ENCODE results near the gene FBXL12.
A peak's percentile ranks its signal among the peaks of the same experiment; 100 is the strongest.

Gene FBXL12, protein sequence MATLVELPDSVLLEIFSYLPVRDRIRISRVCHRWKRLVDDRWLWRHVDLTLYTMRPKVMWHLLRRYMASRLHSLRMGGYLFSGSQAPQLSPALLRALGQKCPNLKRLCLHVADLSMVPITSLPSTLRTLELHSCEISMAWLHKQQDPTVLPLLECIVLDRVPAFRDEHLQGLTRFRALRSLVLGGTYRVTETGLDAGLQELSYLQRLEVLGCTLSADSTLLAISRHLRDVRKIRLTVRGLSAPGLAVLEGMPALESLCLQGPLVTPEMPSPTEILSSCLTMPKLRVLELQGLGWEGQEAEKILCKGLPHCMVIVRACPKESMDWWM

DNA sequence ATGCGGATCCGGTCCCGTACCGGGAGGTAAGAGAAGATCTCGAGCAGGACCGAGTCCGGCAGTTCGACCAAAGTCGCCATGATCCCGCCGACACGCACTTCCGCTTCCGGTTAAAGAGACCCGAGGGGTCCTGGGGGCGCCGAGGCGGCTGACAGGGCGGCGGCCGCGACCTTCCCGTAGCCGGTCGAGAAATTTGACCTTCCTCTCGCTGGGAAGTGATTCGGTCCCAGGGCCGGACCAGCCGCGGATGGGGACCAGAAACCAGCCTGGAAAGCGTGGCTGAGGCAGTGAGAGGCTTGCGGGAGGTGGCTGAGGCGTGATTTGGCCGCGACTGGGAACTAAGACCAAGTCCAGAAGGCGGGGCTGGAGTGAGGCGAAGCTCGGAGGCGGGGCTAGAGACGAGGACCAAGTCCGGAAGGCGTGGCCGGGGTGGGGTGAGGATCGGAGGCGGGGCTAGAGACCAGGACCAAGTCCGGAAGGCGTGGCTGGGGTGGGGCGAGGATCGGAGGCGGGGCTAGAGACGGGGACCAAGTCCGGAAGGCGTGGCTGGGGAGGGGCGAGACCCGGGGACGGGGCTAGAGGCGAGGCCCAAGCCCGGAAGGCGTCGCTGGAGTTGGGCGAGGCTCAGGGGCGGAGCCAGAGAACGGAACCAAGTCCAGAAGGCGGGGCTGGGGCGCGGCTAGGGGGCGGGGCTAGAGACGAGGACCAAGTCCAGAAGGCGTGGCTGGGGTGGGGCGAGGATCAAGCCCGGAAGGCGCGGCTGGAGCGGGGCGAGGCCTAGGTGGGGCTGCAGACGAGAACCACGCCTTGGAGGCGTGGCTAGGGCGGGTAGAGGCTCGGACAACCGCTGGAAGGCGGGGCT is at the start of gene FBXL12:
FBXL12 (minus strand) TSS at position 346 of the 862 bp plus-strand sequence; CDS start at position 80, 266 bp downstream.
- H3K27ac Mint-ChIP-seq, result peak within 1 kb of the TSS; percentile 84
- H3K27me3 Mint-ChIP-seq, result no peaks in the 10 kb centered on the region
- H3K4me1 Mint-ChIP-seq, result peaks cover 3% of the 10 kb centered on the region
- H3K36me3 Mint-ChIP-seq, result peaks cover 12% of the 10 kb centered on the region
- ATAC-seq (ENCODE audit: low read depth) (peak; percentile 81), DNase-seq (ENCODE audit: low spot score in 2 of 2) (peak; percentile 99 to 100)
- peaks cover 8% of the 10 kb centered on the region for H3K9me3 Mint-ChIP-seq
- peak within 1 kb of the TSS; percentile 85 for H3K4me3 Mint-ChIP-seq

DNA sequence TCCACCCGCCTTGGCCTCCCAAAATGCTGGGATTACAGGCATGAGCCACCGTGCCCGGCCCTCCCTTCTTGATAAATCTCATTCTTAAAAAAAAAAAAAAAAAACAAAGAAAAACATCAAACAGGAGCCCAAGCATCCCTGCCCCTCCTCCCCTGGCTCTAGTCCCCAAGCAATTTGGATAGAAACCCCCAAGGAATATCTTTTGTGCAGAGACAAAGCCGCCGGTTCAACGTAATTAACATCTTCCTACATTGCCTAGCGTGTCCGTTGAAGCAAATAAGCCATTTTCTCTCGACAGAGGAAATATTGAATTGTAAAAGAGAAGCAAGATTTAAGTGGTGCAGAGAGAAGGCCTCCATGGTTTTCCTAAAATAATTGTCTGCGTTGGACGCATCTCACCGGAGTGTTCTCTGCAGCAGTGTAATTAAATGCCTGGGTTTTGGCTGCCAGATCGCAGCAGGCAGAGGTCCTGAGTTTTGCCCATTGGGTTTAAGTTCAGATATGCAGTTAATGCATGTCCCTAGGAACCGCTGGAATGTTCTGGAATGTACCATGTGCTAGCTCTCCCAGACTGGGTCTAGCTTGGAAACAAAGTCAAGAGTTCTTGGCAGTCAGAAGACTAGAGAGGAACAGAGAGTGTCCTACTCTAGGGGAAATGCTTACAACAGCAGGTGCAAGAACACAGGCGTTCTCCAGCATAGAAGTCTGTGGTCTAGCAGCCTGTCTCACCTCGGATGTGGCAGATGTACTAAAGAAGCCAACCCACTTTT is 47.0 kb upstream of the FBXL12 start:
- no peaks in the 10 kb centered on the region for H3K4me1 Mint-ChIP-seq
- no peak overlapping the region for H3K27ac Mint-ChIP-seq
- no peak overlapping the region for H3K4me3 Mint-ChIP-seq

GRCh38 chr19:9863759-9864158 is 44.9 kb upstream of the FBXL12 start:
- ATAC-seq (ENCODE audit: low read depth) (no peak), DNase-seq (ENCODE audit: low spot score in 2 of 2) (no peak)
- Mint-ChIP-seq H3K4me3 (no peak overlapping the region), H3K36me3 (no peaks in the 10 kb centered on the region), H3K4me1 (no peaks in the 10 kb centered on the region), H3K27me3 (peaks cover 3% of the 10 kb centered on the region), H3K9me3 (no peaks in the 10 kb centered on the region), H3K27ac (no peak overlapping the region)

More for the DNA sequence above, 47.0 kb upstream of the FBXL12 start:
- Mint-ChIP-seq H3K27me3 (peaks cover 2% of the 10 kb centered on the region), H3K36me3 (no peaks in the 10 kb centered on the region), H3K9me3 (no peaks in the 10 kb centered on the region)
- DNase-seq (ENCODE audit: low spot score in 2 of 2), result no peak
- no peak for ATAC-seq (ENCODE audit: low read depth)

DNA sequence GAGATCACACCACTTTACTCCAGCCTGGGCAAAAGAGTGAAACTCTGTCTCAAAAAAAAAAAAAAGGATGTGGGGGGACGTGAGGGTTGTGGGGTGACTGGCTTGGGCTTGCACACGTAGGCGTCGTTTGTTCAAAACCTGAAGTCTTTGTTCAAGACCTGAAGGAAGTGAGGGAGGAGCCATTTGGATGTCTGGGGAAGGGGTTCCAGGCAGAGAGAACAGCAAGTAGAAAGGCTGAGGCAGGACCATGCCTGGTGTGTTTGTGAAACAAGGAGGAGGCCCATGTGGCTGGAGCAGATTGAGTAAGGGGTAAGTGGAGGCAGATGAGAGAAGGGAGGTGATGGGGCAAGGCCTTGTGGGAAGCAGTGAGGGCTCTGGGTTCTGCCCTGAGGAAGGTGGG is 44.1 kb upstream of the FBXL12 start:
- H3K36me3 Mint-ChIP-seq, result peaks cover 1% of the 10 kb centered on the region
- DNase-seq (ENCODE audit: low spot score in 2 of 2) (no peak), ATAC-seq (ENCODE audit: low read depth) (no peak)
- no peak overlapping the region for H3K27ac Mint-ChIP-seq
- peaks cover 3% of the 10 kb centered on the region for H3K27me3 Mint-ChIP-seq
- peaks cover 7% of the 10 kb centered on the region for H3K4me1 Mint-ChIP-seq
- H3K4me3 Mint-ChIP-seq, result no peak overlapping the region
- H3K9me3 Mint-ChIP-seq, result no peaks in the 10 kb centered on the region

DNA sequence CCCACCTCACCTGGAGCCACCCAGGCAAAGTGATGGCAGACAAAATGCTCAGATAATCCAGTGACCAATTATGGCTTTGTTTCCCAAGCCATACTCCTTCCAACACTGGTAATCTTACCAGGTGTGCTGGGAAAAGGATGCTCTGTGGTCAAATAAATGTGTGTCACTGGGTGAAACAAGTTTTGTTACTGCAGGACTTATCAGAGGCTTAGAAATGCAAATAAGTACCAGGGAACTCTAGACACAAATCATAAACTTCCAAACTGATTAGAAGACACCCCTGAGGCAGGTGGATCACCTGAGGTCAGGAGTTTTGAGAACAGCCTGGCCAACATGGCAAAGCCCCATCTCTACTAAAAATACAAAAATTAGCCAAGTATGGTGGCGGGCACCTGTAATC is 42.6 kb upstream of the FBXL12 start:
- DNase-seq (ENCODE audit: low spot score in 2 of 2) (no peak), ATAC-seq (ENCODE audit: low read depth) (no peak)
- H3K9me3 Mint-ChIP-seq, result no peaks in the 10 kb centered on the region
- H3K36me3 Mint-ChIP-seq, result peaks cover 1% of the 10 kb centered on the region
- no peak overlapping the region for H3K4me3 Mint-ChIP-seq
- H3K4me1 Mint-ChIP-seq, result peaks cover 16% of the 10 kb centered on the region
- H3K27me3 Mint-ChIP-seq, result peaks cover 2% of the 10 kb centered on the region
- no peak overlapping the region for H3K27ac Mint-ChIP-seq

DNA sequence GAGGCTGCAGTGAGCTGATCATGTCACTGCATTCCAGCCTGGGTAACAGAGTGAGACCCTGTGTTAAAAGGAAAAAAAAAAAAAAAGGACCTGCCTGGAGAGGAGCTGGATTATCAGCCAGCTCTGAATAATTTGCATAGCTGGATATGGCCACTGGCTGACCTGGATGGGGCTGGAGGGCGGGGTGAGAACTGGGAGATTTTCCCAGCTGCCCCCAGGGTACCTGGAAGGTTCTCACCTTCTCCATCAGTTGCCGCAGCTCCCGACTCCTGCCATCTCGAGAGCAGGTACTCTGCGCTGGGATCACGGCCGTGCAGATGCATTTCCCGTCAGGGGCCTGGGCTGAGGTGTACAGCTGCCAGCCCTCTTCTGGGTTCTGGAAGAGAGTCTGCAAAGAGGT is 41.5 kb upstream of the FBXL12 start:
- Mint-ChIP-seq H3K4me3 (no peak overlapping the region), H3K9me3 (no peaks in the 10 kb centered on the region), H3K27me3 (peaks cover 2% of the 10 kb centered on the region), H3K4me1 (peaks cover 16% of the 10 kb centered on the region), H3K36me3 (peaks cover 1% of the 10 kb centered on the region), H3K27ac (no peak overlapping the region)
- ATAC-seq (ENCODE audit: low read depth), result no peak
- no peak for DNase-seq (ENCODE audit: low spot score in 2 of 2)

GRCh38 chr19:9858766-9859165 is 39.9 kb upstream of the FBXL12 start:
- Mint-ChIP-seq H3K27me3 (peaks cover 2% of the 10 kb centered on the region), H3K9me3 (peaks cover 1% of the 10 kb centered on the region), H3K27ac (no peak overlapping the region), H3K36me3 (peaks cover 3% of the 10 kb centered on the region), H3K4me3 (no peak overlapping the region), H3K4me1 (peaks cover 16% of the 10 kb centered on the region)
- no peak for ATAC-seq (ENCODE audit: low read depth)
- DNase-seq (ENCODE audit: low spot score in 2 of 2), result no peak

GRCh38 chr19:9857920-9858746 is 39.3 kb upstream of the FBXL12 start:
- Mint-ChIP-seq H3K9me3 (peaks cover 2% of the 10 kb centered on the region), H3K36me3 (peaks cover 4% of the 10 kb centered on the region), H3K4me1 (peaks cover 16% of the 10 kb centered on the region), H3K27ac (no peak overlapping the region), H3K27me3 (peaks cover 2% of the 10 kb centered on the region), H3K4me3 (no peak overlapping the region)
- DNase-seq (ENCODE audit: low spot score in 2 of 2) (no peak), ATAC-seq (ENCODE audit: low read depth) (peak; percentile 42)

DNA sequence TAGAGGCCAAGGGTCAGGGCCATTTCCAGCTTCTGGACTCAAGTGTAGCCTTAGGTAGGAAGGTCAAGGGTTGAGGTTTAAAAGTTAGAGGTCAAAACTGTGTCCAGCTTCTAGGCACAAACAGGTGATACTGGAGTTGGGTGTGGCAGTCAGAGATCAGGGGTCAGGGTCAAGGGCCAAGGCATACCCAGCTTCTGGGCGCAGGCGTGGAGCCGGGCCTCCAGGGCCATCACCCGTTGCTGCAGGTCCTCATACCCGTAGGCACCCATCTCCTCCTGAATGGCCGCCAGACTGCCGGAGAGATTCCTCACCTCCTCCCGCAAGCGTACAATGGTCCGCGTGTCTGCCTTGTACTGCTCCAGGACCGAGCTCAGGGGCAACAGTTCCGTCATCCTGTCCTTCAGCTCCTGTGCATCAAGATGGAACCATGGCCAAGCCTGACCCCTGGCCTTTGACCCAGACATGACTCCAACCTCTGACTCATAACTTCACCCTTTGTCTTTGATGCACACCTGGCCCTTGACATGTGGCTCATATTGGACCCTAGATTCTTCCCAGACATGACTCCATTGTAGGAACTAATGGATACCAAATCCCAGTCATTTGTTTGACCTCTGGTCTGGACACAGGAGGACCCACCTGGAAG is 38.3 kb upstream of the FBXL12 start:
- DNase-seq (ENCODE audit: low spot score in 2 of 2), result no peak
- Mint-ChIP-seq H3K4me1 (peaks cover 16% of the 10 kb centered on the region), H3K4me3 (no peak overlapping the region), H3K27me3 (peaks cover 2% of the 10 kb centered on the region), H3K9me3 (peaks cover 2% of the 10 kb centered on the region), H3K36me3 (peaks cover 5% of the 10 kb centered on the region), H3K27ac (no peak overlapping the region)
- ATAC-seq (ENCODE audit: low read depth), result no peak

DNA sequence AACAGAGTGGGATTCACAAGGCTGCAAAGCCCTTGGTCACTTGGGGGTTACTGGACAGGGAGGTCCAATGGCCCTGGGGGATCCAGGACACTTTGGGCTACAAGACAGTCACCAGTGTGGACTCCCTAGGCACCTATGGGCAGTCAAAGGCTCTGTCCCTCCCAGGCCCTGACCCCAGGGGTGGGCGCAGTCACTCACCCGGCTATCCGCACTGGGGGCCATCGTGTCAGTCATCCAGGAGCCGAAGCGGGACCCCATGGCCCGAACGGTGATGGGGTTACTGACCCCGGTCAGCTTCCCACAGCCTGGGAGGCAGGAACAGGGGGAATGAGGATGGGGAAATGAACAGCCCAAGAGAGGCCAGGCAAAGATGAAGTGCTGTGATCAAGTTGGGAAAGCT is 37.7 kb upstream of the FBXL12 start:
- H3K27ac Mint-ChIP-seq, result no peak overlapping the region
- peaks cover 16% of the 10 kb centered on the region for H3K4me1 Mint-ChIP-seq
- DNase-seq (ENCODE audit: low spot score in 2 of 2) (no peak), ATAC-seq (ENCODE audit: low read depth) (no peak)
- peaks cover 2% of the 10 kb centered on the region for H3K9me3 Mint-ChIP-seq
- peaks cover 5% of the 10 kb centered on the region for H3K36me3 Mint-ChIP-seq
- H3K27me3 Mint-ChIP-seq, result peaks cover 2% of the 10 kb centered on the region
- no peak overlapping the region for H3K4me3 Mint-ChIP-seq

GRCh38 chr19:9854282-9854846 is 35.5 kb upstream of the FBXL12 start:
- Mint-ChIP-seq H3K4me1 (peaks cover 16% of the 10 kb centered on the region), H3K4me3 (no peak overlapping the region), H3K27ac (no peak overlapping the region), H3K36me3 (peaks cover 7% of the 10 kb centered on the region), H3K9me3 (peaks cover 2% of the 10 kb centered on the region), H3K27me3 (peaks cover 2% of the 10 kb centered on the region)
- ATAC-seq (ENCODE audit: low read depth) (no peak), DNase-seq (ENCODE audit: low spot score in 2 of 2) (no peak)

DNA sequence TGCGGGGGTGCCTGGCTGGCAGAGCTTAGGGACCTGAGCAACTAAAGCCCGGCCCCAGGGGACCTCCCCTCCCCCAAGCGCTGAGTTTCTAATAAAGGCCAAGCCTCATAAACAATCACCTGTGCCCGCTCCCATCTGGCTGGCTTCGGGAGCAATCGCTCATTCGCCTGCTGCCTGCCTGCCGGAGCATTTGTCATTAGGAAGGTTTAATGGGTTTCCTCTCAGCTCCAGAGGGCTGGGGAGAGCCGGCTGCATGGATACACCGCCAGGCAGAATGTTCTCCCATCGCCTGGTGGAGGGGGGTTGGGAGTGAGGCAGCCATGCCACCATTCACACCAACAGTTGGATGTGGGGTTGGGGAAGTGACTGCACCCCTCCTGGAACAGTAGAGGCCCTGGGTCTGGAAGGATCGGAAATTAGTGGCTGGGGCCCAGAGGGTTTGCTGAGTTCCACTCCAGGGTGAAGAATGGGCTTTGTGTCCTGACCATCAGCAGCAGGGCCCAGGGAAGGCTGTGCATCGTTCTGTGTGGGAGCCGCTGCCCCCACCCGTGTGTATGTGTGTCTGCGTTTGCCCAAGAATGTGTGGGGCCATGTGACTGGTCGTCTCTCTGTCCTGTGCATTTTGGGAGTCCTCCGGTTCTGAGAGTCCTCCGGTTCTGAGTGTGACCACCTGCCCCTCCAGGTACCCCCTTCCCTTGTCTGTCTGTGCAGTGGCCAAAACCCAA is 31.5 kb upstream of the FBXL12 start:
- H3K4me3 Mint-ChIP-seq, result no peak overlapping the region
- peaks cover 5% of the 10 kb centered on the region for H3K4me1 Mint-ChIP-seq
- no peak overlapping the region for H3K27ac Mint-ChIP-seq
- ATAC-seq (ENCODE audit: low read depth) (no peak), DNase-seq (ENCODE audit: low spot score in 2 of 2) (no peak)
- no peaks in the 10 kb centered on the region for H3K27me3 Mint-ChIP-seq
- H3K9me3 Mint-ChIP-seq, result peaks cover 2% of the 10 kb centered on the region
- peaks cover 12% of the 10 kb centered on the region for H3K36me3 Mint-ChIP-seq

Measured in memory B cell (primary cell).